ENCODE results near the gene PLET1.
A peak's percentile ranks its signal among the peaks of the same experiment; 100 is the strongest.

The PLET1 gene

GRCh38 chr11:112280268-112281126 lies 19.8 kb upstream of the PLET1 start:
- DNase-seq, result peak; percentile 74

GRCh38 chr11:112279901-112280267 lies 19.2 kb upstream of the PLET1 start:
- DNase-seq, result no peak

DNA sequence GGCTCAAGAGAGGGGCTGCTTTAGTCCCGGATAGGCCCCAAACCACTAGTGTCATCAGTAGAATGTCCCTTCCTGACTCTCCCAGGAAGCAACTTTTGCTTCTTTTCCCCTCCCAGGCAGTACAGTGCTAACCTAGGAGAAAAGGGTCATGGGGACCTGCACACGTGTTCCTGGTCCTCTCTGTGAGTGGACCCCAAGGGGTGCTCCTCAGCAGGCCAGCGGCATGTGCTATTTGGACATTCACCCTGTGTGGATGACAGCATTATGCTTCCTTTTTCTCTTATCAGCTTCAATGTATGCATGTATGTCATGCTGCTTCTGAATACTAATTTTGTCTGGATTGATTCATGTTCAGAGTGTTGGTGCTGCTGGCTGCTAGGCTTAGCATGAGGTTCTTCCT lies 18.1 kb upstream of the PLET1 start:
- no peak for DNase-seq

DNA sequence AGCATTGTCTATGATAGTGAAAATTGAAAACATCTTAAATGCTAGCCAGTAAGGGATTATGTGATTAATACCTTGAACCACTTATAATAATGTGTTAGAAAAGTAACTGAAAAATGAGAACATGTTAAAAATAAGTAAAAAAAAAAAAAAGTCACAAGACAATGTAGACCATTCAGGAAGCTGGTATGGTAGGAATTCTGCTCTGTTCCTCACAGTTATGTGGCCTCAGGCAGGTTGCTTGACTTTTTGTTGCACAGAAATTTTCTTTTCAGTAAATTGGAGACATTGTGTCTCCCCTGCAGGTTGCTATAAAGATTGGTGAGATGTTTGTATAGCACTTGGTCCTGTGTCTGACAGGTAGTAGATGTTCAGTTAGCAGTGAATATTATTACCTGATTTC lies 17.3 kb upstream of the PLET1 start:
- peak; percentile 37 for DNase-seq

DNA sequence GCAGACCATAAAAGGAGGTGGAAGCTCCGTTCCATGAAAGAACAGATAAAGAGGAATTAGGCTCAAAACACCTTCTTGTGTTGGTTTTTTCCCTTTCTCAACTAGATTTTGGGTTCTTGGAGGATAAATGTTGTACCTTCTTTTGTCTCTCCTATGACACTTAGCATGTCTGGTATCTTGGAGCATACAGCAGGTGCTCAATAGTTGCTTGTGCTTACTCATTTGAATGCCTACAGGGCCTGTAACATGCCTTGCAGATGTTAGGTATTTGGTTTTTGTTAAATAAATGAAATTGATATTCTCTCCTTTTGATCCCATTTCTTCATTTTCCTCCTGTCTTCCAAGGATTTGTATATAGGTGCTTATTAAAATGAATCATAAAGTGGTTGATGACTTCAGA lies 16.4 kb upstream of the PLET1 start:
- no peak for DNase-seq

DNA sequence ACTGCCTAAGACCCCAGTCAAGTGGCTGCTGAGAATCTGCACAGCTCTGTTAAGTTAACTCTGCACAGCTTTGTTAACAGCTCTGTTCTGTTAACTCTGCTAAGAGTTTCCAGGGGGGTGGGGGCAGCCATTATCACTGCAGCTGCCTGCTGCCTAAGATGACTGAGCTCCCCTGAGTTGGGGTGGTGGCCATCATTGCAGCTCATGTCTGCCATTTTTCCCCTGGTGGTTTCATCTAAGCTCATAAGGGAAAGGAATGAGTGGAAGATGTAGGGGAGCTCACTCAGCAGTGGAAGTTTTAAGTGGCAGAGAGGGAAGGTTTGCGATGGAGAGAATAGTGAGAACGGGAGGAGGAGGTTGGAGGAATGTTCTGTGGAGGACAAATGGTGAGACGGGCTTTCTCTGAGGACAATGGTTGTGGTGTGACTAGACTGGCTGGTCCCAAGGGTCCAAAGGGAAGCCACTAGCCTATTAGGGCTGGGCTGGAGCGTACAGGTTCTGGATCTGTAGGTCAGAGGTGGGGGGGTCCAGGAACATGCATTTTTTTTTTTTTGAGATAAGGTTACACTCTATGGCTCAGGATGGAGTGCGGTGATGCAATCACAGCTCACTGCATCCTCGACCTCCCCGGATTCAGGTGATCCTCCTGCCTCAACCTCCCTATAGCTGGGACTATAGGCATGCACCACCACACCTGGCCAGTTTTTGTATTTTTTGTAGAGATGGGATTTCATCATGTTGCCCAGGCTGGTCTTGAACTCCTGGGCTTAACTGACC lies 13.5 kb upstream of the PLET1 start:
- DNase-seq, result no peak

DNA sequence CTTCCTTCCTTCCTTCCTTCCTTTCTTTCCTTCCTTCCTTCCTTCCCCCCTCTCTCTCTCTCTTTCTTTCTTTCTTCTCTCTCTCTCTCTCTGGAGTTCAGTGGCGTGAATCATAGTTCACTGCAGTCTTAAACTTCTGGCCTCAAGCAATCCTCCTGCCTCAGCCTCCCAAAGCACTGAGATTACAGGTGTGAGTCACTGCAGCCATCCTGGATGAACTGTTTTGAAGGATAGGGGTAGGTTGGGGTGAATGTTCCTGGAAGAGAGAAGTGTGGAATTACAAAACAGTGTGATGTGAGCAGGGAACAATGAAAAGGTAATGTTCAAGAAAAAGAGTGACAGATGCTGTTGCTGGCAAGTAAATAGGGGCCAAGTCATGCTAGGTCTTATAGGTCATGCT lies 12.4 kb upstream of the PLET1 start:
- no peak for DNase-seq

DNA sequence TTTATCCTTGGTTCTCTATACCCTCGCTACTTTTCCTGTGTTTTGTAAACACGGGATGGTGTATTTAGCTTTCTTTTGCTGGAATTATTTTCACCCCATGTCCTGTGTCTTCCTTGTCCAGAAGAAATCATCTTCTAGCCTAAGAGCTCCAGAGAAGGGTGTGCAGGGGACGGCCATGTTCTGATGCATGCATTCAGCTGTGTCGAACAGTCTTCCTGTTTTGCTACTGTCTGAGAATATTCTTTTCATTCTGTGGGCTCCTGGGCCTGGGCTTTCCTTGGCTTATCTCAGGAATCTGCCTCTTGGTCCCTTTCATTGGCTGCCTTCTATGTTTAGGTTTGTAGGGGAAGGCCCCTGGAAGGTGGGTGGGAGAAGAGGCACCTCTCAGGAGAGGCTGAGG lies 10.6 kb upstream of the PLET1 start:
- no peak for DNase-seq

DNA sequence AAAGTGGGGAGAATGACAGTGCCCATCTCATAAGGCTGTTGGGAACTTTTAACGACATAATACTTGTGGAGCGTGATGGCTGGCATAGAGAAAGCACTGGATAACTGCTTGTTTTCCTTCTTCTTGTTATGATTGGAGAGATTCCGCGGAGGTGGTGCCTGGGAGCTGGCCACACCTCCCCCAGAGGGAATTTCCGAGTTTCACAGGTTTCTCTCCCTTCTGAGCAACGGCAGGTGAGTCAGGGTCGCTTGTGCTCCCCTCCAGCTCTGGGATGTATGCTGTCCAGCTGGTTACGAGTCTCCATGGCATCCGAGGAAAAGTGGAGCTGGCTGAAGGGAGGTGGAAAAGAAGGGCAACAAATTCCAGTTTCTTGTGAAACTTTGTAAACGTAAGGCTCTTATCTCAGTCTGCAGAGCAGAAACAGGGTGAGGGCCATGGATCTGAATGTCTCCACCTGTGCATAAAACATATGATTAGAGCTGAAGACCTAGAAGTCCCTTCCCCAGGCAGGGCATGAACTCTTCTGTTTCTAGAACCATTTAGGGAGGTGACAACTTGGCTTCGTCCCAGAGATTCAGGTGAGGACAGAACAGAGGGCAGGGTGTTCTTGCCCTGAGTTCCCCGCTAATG lies 10.0 kb upstream of the PLET1 start:
- DNase-seq, result no peak

- no peak for DNase-seq
Observed at GRCh38 chr11:112269139-112269538, 8.5 kb upstream of the PLET1 start.

GRCh38 chr11:112268406-112268805 lies 7.7 kb upstream of the PLET1 start:
- DNase-seq, result no peak

DNA sequence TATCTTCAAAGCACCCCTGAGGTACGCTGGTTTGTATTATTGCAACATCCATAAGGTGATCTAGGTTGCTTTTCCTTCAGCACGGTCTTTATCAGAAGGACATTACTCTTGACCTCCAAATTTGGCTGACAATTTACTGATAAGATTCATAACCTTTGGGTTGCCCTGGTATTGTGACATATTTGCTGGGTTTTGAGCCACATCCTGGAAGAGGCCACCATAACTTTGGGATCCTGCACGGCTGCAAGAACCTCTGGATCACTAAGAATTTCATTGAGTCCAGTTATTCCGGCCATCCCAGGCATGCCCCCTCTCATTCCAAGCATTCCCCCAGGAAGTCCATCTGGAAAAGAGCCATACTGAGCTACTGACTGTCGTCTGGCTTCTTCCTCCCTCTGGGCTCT lies 6.5 kb upstream of the PLET1 start:
- no peak for DNase-seq

- DNase-seq, result no peak
Observed at GRCh38 chr11:112266410-112266778, 5.7 kb upstream of the PLET1 start.

DNA sequence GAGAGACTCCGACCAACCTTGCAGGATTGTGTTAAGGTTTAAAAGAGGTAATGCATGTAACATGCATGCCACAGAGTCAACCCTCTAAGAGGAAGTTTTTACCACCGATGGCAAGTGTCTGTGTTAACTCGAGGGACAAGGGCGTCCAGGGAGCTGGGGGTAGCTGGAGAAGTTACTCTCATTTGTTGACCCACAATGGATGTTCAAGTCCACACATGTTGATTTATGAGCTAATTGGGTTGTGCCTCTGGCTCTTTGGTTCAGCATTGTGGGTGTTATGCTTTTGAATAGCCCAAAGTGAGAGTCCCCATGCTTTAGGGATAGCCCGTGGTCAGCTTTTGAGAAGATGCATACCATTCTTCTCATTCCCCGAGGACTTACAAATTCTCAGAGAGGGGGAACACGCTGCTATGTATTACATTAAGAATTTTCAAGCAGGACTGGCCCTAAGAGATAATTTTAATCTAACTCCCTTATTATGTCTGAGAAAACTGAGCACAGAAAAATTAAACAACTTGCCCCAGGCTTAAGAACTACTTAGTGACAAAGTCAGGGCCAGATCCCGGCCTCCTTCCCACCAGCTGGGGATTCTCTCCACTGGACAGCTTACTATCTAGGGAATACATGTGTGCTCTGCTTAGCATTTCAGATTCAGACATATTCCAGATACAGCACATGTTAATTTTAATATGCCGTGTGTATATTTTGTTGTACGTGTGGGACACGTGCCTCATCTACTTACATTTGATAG lies 5.2 kb upstream of the PLET1 start:
- no peak for DNase-seq

DNA sequence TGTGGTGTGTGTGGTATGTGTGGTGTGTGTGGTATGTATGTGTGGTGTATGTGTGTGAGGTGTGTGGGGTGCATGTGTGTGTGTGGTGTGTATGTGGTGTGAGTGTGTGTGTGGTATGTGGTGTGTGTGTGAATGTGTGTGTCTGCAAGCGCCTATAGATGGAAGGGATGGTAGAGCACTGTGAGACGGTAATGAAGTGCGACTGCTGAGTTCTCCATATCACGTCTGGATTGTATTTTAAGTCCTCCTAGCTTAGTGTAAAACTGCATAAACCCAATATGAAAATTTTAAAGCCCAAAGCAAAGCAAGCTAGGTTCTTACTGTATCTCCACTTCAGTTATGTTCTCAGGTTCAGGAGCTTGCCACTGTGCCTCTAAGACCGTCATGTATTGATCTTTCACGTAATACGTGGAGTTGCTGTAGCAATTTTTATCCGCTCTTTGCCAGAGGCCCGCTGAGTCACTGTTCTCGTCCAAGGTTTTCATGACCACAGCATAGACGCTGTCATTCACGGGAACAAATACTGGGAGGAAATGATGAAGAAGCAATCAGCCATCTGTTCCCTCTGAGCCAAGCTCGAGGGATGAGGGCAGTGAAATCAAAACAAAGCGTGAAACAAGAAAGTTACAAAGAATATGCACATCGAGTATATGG lies 5.5 kb downstream of the PLET1 start:
- DNase-seq, result no peak

- DNase-seq, result no peak
Observed at GRCh38 chr11:112253605-112254242, 6.9 kb downstream of the PLET1 start.

DNA sequence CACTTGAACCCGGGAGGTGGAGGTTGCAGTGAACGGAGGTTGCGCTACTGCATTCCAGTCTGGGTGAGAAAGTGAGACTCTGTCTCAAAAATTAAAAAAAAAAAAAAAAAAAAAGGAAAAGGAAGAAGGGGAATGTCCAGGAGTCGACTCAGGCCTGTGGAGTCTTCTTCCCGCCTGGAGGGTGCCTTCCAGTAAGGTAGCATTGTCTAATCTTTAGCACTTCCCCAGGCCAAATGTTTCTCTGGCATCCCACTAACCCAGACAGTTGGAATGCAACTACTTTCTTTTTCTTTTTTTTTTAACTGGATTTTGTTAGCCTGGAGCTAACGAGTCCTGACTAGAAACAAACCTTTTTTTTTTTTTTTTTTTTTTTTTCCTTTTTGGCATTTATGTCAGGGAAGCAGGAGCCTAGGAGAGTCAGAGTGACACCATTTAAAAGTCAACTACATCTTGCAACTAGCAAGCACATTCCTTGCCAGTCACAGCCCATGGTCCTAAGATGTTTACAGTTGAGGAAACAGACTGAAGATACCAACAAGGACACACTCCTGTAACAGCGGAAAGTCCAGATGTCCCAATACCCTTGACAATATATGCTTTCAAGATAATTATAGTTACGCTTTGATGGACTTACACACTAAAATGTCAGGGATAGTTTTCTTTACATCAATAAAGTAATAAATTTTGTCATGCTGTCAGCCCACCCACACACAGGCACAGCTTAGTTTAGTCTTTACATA lies 10.6 kb downstream of the PLET1 start:
- DNase-seq, result no peak

- DNase-seq, result no peak
Observed at GRCh38 chr11:112248201-112248600, 12.5 kb downstream of the PLET1 start.

- DNase-seq, result no peak
Observed at GRCh38 chr11:112247201-112247600, 13.5 kb downstream of the PLET1 start.

GRCh38 chr11:112241486-112241885 lies 19.2 kb downstream of the PLET1 start:
- no peak for DNase-seq

DNA sequence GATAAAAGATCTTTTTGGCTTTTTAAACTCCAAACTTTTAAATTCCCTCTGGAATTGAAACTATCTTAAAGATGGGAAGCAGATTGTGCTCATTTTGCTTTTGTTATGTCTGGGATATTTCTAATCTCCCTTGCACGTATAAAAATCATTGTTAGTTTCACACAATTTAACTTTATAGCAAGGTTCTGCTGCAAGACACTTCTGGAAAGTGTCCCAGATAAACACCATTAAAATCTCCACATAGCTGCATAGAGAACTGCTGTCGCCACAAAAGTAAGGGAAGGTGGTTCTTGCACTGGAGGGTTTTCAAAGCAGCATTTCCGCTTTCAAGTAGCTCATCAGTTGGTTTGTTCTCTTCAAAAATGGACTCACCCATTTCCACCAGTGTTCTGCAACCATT lies 22.6 kb downstream of the PLET1 start:
- no peak for DNase-seq
